ENCODE data around the gene STIM2. TPM values are rescaled to one million over a fixed set of nuclear protein-coding genes. Genes with fewer than 3 reads are reported as not detected.

STIM2 gene
- total and polyA plus RNA-seq, 10 of the 15 experiments (the other 5 are each of a cell fraction or from before 2014, with no cell fraction given) = 4.7 to 41.5 (median 16.9) TPM

- TF ChIP-seq EED (IDR thresholded peaks at IDR 0.05; ENCODE audit: low read depth) (no peak), SUPT20H (IDR thresholded peaks at IDR 0.05; ENCODE audit: borderline replicate concordance, control insufficient read depth, low read depth, low read length) (no peak), RCOR1 (conservative IDR thresholded peaks at IDR 0.05; ENCODE audit: low read depth, low read length) (no peak), SMC3 (IDR thresholded peaks at IDR 0.05; ENCODE audit: borderline replicate concordance, low read length) (no peak)
Measured at GRCh38 chr4:26999689-27000088, 139.0 kb downstream of the STIM2 start (continued).

- POLR2A ChIA-PET = interaction anchor here (0.9 to 1.6 kb wide), 2 partner anchors 8 to 139 kb away, joined by 3 to 19 read pairs; partner anchors contain the start of gene STIM2
- Histone ChIP-seq H3K27ac (ENCODE audit: control insufficient read depth, insufficient read depth) (no peak overlapping the region), H3K9me3 (replicated peaks; ENCODE audit: control insufficient read depth, insufficient read depth, low read length) (no peaks in the 10 kb centered on the region), H3K9ac (ENCODE audit: control insufficient read depth, insufficient read depth, low read length) (no peak overlapping the region), H3K4me2 (ENCODE audit: control insufficient read depth, insufficient read depth) (no peak overlapping the region), H3K27me3 (replicated peaks in 1 of 2; ENCODE audit: control insufficient read depth in 2 of 2, insufficient read depth in 2 of 2, low read length in 1 of 2) (no peaks in the 10 kb centered on the region), H3K79me2 (ENCODE audit: control insufficient read depth, insufficient read depth, low read length) (no peaks in the 10 kb centered on the region), H3K4me3 (no peak overlapping the region), H3K36me3 (ENCODE audit: control insufficient read depth in 2 of 2, insufficient read depth in 2 of 2, low read length in 1 of 2) (no peaks in the 10 kb centered on the region), H3K4me1 (ENCODE audit: control insufficient read depth, insufficient read depth, low read length) (peaks cover 6% of the 10 kb centered on the region; the same call in 1 of the 2 replicates), H2AFZ (ENCODE audit: control insufficient read depth, low read depth, low read length) (no peak overlapping the region), H4K20me1 (ENCODE audit: control insufficient read depth, insufficient read depth) (no peaks in the 10 kb centered on the region)
- no TSS peak for BruUV-seq (replicated peaks)
- 100% methylated on average over 2 of the region's 2 CpGs for WGBS (ENCODE audit: insufficient coverage, insufficient replicate concordance, low lambda C conversion rate, missing lambda C conversion rate)
- FAIRE-seq (no peak), ATAC-seq (no peak), DNase-seq (ENCODE audit: low read depth, low spot score) (no peak)
- intact Hi-C loops (cut with micrococcal nuclease; ENCODE audit: unreplicated experiment) = loop anchor here (2.0 kb wide), 1 partner anchor 139 kb away; the partner anchor contains the start of gene STIM2
- in situ Hi-C loops (cut with MboI) = no loop called here
- SMC1A ChIA-PET (ENCODE audit: uncharacterized antibody, unreplicated experiment) = interaction anchor here (0.7 to 3.0 kb wide), 13 partner anchors 8 to 314 kb away, joined by 3 to 14 read pairs (median 3); no protein-coding TSS in a partner anchor
- RAD21 ChIA-PET (ENCODE audit: unreplicated experiment) = interaction anchor here (1.0 to 1.5 kb wide), 5 partner anchors 8 to 212 kb away, joined by 3 to 6 read pairs (median 4); no protein-coding TSS in a partner anchor
- TF ChIP-seq REST (IDR thresholded peaks at IDR 0.05; ENCODE audit: low read depth, low read length) (no peak), MLLT1 (IDR thresholded peaks at IDR 0.05) (no peak), SUPT20H (IDR thresholded peaks at IDR 0.05; ENCODE audit: borderline replicate concordance, control insufficient read depth, low read depth, low read length) (no peak), HDAC2 (IDR thresholded peaks at IDR 0.05) (no peak), ETV6 (conservative IDR thresholded peaks at IDR 0.05 in 1 of 2, IDR thresholded peaks at IDR 0.05 in 1 of 2; ENCODE audit: borderline replicate concordance in 1 of 2, low read depth in 1 of 2) (no peak), CBX5 (IDR thresholded peaks at IDR 0.05; ENCODE audit: low read depth) (no peak), SREBF2 (IDR thresholded peaks at IDR 0.05; ENCODE audit: low read length) (no peak), ZNF217 (IDR thresholded peaks at IDR 0.05) (no peak), RBBP5 (conservative IDR thresholded peaks at IDR 0.05) (no peak), CREB1 (IDR thresholded peaks at IDR 0.05; ENCODE audit: low read depth) (no peak)
- CTCF ChIA-PET = interaction anchor here (0.7 to 2.0 kb wide), 12 partner anchors 8 to 1012 kb away, joined by 3 to 6 read pairs (median 3); no protein-coding TSS in a partner anchor
Measured at GRCh38 chr4:27000122-27000521, 139.5 kb downstream of the STIM2 start.

All from GM12878 (cell line).